H7 (cell line): Measurements from ENCODE around the gene VGLL3. TPM values are rescaled to one million over a fixed set of nuclear protein-coding genes. Genes with fewer than 3 reads are reported as not detected.

Experiments used
- DNase-seq: peaks from one replicate; pipeline ENCODE4 v3.0.0; 2012
- H3K27me3 ChIP-seq: 2 replicates; pipeline ENCODE4 v1.6.0; 2011; ENCODE audit warnings: mild to moderate bottlenecking, low read length; ENCODE audit not compliant: control insufficient read depth, insufficient read depth
- H3K36me3 ChIP-seq: replicated peaks from 2 replicates; pipeline ENCODE4 v1.5.1; 2011; ENCODE audit warnings: low read length; ENCODE audit not compliant: control insufficient read depth, insufficient read depth
- H3K4me3 ChIP-seq: 2 replicates; pipeline ENCODE4 v1.5.1; 2011; ENCODE audit warnings: low read depth, mild to moderate bottlenecking, control low read depth, low read length, moderate library complexity; ENCODE audit not compliant: insufficient read depth
- total RNA-seq: library from RNA; depleted of rRNA; stranded (reverse); fragments of >200 nt; shearing (Covaris generic); gene quantifications from 2 replicates; pipeline ENCODE4 v1.2.3, GENCODE V29; 2014

Gene VGLL3
- total RNA-seq, 1 experiment from 2014 or later: 1.5 TPM

- Histone ChIP-seq H3K36me3 (no peaks in the 10 kb centered on the region), H3K4me3 (no peak overlapping the region), H3K27me3 (no peaks in the 10 kb centered on the region)
- DNase-seq: no peak
Measured at GRCh38 chr3:86996261-86996955, 5.5 kb upstream of the VGLL3 start.

DNA sequence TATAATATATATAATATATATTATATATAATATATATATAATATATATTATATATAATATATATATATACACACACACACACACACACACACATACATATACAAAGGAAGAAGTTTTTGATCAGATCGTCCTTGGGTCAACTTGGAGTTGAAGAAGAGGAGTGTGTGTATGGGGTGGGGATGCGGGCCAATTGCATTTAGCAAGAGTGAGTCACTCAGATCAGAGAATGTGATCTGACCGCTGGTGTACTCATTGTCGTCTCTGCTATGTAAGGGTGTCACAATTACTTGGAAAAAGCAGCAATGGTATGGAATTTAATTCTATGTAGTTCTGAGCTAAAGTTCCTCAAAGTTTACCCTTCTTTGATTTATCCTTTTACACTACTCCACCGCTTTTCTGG lies 4.6 kb upstream of the VGLL3 start:
- Histone ChIP-seq H3K36me3 (no peaks in the 10 kb centered on the region), H3K4me3 (no peak overlapping the region), H3K27me3 (no peaks in the 10 kb centered on the region; the same call in 1 of the 2 replicates)
- DNase-seq: no peak

- no peak for DNase-seq
Measured at GRCh38 chr3:86993704-86994103, 2.8 kb upstream of the VGLL3 start.

GRCh38 chr3:86991840-86992435 lies 989 bp upstream of the VGLL3 start:
- DNase-seq: no peak
- Histone ChIP-seq H3K4me3 (no peak overlapping the region), H3K36me3 (no peaks in the 10 kb centered on the region), H3K27me3 (peaks cover 15% of the 10 kb centered on the region)

More at GRCh38 chr3:86993704-86994103, 2.8 kb upstream of the VGLL3 start:
- no peaks in the 10 kb centered on the region for H3K36me3 ChIP-seq
- peaks cover 15% of the 10 kb centered on the region for H3K27me3 ChIP-seq
- no peak overlapping the region for H3K4me3 ChIP-seq

DNA sequence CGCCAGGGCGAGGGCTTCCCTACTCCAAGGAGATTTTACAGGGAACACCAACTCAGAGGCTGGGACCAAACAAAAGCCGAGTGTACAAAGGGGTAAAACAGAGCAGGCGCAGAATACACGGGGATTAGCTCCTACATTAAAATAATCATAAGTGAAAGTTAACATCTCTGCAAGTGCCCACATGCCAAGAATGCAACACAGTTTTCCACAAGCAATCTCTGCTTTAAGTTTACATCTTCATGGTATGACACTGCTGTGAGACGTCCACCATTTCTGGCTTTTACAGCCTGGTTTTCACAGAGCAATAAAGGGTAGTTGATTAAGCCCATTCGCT lies 500 bp upstream of the VGLL3 start:
- H3K4me3 ChIP-seq: peak overlapping the region; percentile 70
- DNase-seq: no peak
- peaks cover 15% of the 10 kb centered on the region for H3K27me3 ChIP-seq
- no peaks in the 10 kb centered on the region for H3K36me3 ChIP-seq

DNA sequence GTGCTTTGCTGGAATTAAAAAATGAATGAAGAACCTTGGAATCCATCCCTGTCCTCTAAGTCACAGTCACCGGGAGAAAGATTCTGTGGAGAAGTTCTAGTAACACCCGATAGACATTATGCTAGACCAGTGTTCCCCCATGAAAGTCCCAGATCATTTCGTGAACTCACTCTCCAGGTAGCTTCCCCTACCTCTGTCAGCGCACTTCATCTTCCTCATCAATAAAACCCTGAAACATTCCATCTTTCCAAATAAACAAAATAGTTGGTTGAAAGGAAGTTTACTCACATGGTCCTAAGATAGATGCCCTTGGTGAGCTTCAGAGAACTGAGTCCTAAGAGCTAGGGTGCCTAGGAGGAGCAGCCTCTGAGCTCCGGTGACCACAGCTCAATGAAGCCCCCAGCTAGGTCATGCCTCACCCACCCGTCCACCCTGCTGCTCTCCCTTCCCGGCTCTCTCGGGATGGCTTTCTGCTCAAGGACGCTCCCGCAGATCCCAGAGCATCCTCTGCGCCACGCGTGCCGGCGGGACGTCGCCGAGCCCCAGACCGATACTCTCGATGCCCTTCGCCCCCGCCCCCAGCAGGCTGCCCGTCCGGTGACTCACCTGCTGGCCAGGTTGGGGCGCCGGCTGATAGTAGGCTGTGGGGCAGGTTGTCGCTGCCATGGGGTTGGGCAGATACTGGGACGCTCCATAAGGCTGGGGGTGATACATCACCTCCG lies 776 bp downstream of the VGLL3 start:
- Histone ChIP-seq H3K36me3 (no peaks in the 10 kb centered on the region), H3K27me3 (peaks cover 15% of the 10 kb centered on the region), H3K4me3 (peak overlapping the region; percentile 70)
- peak; percentile 17 for DNase-seq

DNA sequence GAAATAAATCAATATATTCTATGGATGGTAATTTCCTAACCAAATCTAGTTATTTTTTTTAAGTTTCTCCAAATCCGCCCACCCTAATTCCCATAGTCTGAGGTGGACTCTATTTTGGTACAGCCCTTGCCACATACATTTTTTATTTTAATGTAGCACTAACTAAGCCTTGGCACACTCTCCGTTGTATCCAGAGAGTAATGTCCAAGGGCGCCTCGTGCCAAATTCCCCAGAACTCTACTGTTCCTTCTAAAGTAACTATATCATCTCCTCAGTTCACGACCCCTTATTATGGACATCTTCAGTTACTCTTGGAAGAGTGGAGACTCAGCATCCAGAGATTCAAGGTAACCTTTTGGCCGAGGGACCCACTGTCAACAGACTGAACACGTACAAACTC lies 1.3 kb downstream of the VGLL3 start:
- peaks cover 15% of the 10 kb centered on the region for H3K27me3 ChIP-seq
- H3K36me3 ChIP-seq: no peaks in the 10 kb centered on the region
- H3K4me3 ChIP-seq: peak overlapping the region; percentile 70; the same call in 1 of the 2 replicates
- no peak for DNase-seq

DNA sequence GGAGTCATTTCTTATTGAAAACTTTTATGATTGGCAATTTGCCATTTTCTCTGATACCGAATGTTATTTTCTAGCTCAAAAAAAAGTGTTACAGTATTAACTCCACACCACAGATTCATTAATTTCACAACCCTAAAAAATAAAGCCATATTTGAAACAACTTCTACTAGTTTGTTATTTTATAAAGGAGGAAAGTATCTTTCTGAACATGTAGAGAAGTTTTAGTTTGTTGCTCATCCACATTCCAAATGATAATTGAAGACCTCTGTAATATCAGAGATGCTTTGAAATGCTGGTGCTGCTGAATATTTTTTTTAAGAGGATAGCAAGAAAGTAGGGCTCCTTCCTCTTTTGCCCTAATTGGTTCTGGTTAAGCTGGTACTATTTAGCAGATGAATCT lies 1.9 kb downstream of the VGLL3 start:
- no peak for DNase-seq
- no peak overlapping the region for H3K4me3 ChIP-seq
- H3K36me3 ChIP-seq: no peaks in the 10 kb centered on the region
- H3K27me3 ChIP-seq: peaks cover 15% of the 10 kb centered on the region

DNA sequence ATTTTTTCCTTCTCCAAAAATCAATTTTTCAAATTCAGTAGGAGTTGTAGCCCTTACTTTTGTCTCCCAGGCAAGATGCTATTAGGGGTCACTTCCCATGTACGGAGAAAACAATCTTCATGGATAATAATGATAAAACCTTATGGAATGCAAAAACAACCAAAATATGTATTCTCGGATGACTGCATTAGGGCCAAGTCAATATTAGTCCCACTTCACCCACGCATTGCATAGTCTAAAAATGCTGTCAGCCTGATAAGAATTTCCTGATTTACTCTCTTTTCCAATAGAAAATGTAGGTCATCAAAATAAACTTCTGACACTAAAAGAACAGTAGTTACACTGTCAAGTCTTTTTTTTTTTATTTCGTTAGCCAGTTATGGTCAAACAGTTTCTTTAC lies 2.7 kb downstream of the VGLL3 start:
- no peak for DNase-seq
- Histone ChIP-seq H3K36me3 (no peaks in the 10 kb centered on the region), H3K27me3 (peaks cover 15% of the 10 kb centered on the region), H3K4me3 (no peak overlapping the region)

- DNase-seq: no peak
- peaks cover 15% of the 10 kb centered on the region for H3K27me3 ChIP-seq
- H3K4me3 ChIP-seq: no peak overlapping the region
- no peaks in the 10 kb centered on the region for H3K36me3 ChIP-seq
Measured at GRCh38 chr3:86987421-86987715, 3.6 kb downstream of the VGLL3 start.

- H3K27me3 ChIP-seq: peaks cover 15% of the 10 kb centered on the region
- no peak overlapping the region for H3K4me3 ChIP-seq
- DNase-seq: no peak
- no peaks in the 10 kb centered on the region for H3K36me3 ChIP-seq
Measured at GRCh38 chr3:86986671-86987420, 4.1 kb downstream of the VGLL3 start.

DNA sequence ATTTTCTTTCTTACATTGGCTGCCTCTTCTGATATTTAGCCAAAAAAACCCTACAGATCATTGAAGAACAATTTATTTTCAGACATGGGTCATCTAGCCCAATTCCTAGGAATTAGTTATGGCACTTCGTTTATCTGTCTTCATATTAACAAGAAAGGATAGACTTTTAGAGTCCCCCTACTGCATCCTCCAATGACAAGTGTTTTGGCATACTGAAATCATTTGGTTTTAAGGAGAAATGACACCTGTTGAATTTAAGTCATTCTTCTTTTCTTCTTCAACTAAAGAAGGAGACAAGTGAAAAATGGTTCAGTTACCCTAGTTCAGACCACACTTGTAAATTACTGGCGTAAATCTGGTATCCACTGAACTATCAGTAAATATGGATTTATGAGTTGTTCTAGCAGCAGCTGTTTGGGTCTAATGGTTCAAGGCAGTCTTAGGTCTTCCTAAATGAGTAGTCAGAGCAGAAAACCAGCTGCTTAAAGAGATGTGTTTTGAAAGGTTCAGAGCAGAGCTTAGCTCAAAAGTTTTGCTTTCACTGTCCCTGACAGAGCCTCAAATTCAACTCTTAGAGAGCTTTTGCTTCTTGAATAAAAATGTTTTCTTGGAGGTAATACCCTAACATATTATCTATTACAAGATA lies 5.6 kb downstream of the VGLL3 start:
- H3K27me3 ChIP-seq: peaks cover 14% of the 10 kb centered on the region

GRCh38 chr3:86984271-86984670 lies 6.7 kb downstream of the VGLL3 start:
- no peak overlapping the region for H3K4me3 ChIP-seq
- no peaks in the 10 kb centered on the region for H3K36me3 ChIP-seq
- H3K27me3 ChIP-seq: peaks cover 4% of the 10 kb centered on the region; the same call in 1 of the 2 replicates
- DNase-seq: no peak

More for the DNA sequence above, 5.6 kb downstream of the VGLL3 start:
- Histone ChIP-seq H3K4me3 (no peak overlapping the region), H3K36me3 (no peaks in the 10 kb centered on the region)
- no peak for DNase-seq

DNA sequence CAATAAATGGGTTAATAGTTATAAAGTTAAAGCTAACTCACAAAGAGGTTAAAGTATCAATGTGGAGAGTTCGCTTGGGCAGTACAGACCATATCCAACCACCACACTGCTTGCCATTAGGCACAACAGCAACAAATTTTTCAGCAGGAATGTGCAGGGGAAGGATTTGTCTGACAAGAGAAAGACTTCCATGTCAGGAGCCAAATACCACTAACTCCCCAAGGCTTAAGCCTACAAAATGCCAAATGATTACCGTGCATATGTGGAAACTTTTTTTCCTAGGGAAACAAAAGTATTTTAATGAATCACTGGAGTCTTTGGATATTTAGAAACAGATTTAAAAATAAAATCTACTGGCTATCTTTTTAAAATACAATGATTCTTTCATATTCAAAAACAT lies 8.1 kb downstream of the VGLL3 start:
- no peak overlapping the region for H3K4me3 ChIP-seq
- no peaks in the 10 kb centered on the region for H3K36me3 ChIP-seq
- no peaks in the 10 kb centered on the region for H3K27me3 ChIP-seq
- DNase-seq: no peak
